ENCODE results near the gene FSD1L.
A peak's percentile ranks its signal among the peaks of the same experiment; 100 is the strongest.
"Not testable (repeated sequence)": the region's sequence is repeated elsewhere in the genome, so short reads cannot be mapped to it uniquely, and the experiment has no call there.

Gene FSD1L

GRCh38 chr9:105484226-105484625 is 36.4 kb downstream of the FSD1L start:
- no peak for DNase-seq (ENCODE audit: low spot score)

DNA sequence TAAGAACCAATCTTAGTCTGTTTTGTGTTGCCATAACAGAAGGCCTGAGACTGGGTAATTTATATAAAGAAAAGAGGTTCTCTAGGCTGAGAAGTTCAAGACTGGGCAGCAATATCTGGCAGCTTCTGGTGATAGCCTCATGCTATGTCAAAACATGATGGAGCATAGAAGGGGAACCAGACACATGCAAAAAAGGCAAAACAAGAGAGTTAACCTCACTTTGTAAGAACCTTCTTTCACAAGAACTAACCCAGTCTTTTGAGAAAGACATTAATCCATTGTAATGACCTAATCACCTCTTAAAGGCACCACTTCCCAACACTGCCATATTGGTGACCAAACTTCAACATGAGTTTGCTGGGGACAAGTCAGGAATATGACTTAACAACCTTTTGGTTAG is 37.3 kb downstream of the FSD1L start:
- DNase-seq (ENCODE audit: low spot score), result no peak

- no peak for DNase-seq (ENCODE audit: low spot score)
Measured at GRCh38 chr9:105496826-105497225, 49.0 kb downstream of the FSD1L start.

DNA sequence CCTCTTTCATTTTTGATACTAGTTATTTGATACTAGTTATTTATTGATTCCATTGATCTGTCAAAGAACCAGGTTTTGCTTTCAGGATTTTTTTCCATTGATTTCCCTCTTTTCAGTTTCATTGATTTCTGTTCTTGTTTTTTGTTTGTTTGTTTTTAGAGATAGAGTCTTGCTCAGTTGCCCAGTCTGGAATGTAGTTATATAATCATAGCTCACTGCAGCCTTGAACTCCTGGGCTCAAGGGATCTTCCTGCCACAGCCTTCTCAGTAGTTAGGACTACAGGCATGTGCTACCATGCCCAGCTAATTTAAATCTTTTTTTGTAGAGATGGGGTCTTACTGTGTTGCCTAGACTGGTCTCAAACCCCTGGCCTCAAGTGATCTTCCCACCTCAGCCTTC is 49.9 kb downstream of the FSD1L start:
- no peak for DNase-seq (ENCODE audit: low spot score)

DNA sequence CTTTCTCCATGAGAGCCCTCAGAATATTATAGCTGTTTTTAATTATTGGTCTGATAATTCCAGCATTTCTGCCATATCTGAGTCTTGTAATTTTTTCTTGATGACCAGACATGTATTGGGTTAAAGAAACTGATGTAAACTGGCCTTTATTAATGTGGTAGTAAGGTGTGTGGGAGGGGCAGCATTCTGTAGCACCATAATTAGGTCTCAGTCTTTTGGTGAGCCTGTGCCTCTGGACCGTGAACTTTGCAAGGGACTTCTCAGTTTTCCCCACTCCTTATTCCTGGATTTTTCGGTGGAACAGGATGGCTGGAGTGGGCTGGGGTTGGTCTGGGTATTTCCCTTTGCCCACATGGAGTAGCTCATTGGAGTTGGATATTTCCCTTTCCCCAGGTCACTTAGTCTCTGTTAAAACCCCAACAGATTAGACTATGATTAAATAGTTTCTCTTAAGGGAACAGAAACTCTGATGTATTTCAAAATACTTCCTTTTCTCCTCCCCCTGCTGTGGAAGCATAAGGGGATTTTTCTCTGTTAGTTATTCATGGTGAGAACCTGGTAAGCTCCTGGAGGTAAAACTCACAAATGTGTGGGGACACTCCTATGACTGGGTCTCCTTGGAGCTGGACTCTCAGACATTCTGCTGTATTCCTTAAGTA is 52.4 kb downstream of the FSD1L start:
- DNase-seq (ENCODE audit: low spot score), result no peak

DNA sequence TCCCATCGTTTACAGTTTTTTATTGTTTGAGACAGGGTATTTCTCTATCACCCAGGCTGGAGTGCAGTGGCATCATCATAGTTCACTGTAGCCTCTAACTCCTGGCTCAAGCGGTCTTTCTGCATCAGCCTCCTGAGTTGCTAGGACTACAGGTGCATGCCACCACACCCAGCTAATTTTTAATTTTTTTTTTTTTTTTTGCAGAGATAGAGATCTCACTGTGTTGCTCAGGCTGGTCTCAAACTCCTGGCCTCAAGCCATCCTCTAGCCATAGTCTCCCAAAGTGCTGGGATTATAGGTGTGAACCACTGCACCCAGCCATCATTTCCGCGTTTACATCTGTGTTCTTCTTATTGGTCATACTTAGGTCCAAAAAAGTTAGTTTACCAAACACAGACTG is 53.6 kb downstream of the FSD1L start:
- no peak for DNase-seq (ENCODE audit: low spot score)

DNA sequence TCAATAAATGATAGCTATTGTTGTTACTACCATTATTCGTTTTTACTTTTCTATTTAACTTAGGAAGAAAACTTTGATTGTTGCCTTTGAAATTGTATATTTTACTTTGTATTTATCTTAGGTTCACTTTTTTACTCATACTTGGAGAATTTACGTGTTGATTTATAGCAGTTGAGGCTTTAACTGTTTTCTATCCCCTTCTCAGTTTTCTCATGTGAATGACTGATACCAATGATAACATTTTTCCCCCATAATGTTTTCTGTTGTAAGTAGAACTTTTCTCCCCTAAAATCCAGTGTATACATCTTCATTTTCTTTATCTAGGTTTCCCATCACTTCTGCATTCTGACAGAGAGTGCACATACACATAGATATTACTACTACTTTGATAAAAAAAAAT is 54.4 kb downstream of the FSD1L start:
- DNase-seq (ENCODE audit: low spot score), result no peak

DNA sequence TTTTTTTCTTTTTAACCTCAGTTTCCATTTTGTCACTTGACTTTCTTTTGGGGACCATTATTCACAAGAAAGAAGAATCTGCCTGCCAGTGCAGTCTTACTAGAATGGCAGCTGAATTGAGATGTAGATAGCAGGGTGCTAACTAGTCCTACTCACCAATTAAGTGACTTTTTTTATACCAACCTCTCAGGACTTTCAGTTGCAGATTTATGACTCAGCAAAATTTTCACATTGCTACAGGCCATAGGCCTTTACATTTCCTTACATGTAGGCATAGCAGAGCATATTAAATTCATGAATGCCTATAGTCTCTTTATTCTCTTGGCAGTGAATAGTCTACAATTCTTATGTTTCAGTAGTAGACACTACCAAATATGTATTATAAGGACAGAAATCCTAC is 56.0 kb downstream of the FSD1L start:
- DNase-seq (ENCODE audit: low spot score), result no peak

DNA sequence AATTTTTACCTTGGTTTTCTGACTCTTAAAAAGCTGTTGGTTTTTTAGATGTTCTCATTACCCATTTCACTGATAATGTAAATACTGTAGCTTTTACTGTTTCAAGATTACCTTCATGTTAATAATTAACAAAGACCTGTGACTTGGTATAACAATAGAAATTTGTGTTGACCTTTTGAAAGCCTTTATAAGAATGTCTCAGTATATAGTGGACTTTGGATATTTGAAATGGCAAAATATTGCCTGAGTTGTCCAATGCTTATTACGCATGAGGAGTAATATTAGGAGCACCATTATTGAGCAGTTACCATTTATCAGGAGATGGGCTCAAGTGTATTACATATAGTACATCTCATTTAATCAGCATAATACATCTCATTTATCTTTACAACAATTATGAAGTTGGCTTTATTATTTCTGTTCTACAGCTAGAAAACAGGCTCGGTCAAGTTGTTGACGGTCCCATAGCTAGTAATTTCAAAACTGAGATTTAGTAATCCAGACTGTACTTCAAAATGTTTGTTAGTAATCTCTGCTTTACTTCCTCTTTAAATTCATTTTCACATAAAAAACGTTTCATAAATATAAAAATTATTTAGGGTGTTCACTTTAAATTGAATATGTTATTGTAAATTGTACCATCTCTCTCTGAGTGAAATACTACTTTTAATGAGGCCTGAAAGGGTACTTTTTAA is 59.4 kb downstream of the FSD1L start:
- DNase-seq (ENCODE audit: low spot score), result no peak

- DNase-seq (ENCODE audit: low spot score), result no peak
Measured at GRCh38 chr9:105508530-105508929, 60.7 kb downstream of the FSD1L start.

DNA sequence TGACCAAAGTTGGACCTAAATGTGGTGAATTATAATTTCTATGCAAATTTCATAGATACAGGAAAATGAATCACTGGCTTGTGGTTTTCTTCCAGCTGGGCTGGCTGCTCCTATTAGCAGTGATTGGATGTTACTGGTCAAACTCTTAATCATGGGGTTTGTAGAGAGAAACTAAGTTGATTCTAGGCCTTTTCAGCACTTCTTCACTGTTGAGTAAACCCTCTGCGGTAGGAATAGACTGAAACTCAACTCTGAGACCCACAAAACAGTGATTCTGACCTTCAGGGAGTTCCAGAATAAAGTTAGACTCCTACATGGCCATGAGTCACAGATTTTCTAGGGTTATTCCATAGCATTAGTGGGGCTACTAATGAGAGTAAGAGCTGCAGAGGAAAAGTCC is 62.2 kb downstream of the FSD1L start:
- no peak for DNase-seq (ENCODE audit: low spot score)

DNA sequence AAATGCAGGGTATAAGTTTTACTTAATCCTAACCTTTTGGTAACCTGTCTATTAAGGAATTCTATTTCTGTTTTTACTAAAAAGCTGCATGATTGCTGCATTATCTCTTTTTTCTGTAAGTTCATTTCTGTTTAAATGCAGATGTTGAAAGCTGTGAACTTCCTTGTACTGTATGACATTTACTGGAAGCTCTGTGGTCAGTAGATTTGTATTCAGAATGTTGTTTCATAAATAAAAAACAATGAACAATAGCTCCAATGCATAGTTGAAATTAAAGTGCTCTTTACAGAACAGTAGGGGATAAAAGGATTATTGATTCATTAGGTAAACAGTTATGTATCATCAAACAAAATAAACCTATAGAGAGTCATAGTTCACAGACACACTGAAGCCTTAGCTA is 63.6 kb downstream of the FSD1L start:
- no peak for DNase-seq (ENCODE audit: low spot score)

DNA sequence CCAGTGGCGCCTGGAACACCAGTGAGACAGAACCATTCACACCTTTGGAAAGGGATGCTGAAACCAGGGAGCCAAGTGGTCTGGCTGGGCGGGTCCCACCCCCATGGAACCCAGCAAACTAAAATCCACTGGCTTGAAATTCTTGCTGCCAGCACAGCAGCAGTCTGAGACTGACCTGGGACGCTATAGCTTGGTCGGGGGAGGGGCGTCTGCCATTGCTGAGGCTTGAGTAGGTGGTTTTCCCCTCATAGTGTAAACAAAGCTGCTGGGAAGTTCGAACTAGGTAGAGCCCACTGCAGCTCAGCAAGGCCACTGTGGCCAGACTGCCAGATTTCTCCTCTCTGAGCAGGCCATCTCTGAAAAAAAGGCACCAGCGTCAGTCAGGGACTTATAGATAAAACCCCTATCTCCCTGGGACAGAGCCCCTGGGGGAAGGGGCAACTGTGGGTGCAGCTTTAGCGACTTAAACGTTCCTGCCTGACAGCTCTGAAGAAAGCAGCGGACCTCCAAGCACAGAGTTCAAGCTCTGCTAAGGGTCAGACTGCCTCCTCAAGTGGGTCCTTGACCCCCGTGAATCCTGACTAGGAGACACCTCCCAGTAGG is 68.1 kb downstream of the FSD1L start:
- no peak for DNase-seq (ENCODE audit: low spot score)

DNA sequence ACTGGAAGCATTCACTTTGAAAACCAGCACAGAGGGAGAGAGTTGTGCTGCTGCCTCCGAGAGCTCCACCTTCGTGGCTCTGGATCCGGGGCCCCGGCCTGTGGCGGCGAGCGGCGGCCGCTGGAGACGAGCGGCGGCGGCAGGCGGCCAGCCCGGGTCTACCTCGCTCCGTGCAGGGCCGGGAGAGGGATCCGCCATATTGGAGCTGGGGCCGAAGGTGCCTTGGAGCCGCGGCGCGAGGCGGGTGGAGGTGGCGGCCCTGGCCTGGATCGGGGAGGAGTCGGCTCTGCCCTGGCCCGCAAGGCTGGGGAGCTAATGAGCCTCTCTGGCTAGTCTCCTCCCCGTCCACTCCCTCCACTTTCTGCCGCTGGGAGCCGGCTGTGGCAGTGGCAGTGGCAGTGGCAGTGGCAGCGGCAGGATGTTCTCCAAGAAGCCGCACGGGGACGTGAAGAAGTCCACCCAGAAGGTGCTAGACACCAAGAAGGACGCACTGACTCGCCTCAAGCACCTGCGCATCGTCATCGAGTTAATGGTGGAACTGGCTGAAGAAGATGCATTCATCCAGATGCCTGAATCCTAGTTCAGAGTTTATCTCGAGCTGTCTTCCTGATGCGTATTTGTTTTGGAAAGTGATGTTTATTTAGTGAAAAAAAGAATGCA is 72.0 kb downstream of the FSD1L start:
- DNase-seq (ENCODE audit: low spot score), result peak; percentile 48

- DNase-seq (ENCODE audit: low spot score), result not testable (repeated sequence)
Measured at GRCh38 chr9:105520992-105521391, 73.2 kb downstream of the FSD1L start.

GRCh38 chr9:105522618-105523385 is 75.0 kb downstream of the FSD1L start:
- not testable (repeated sequence) for DNase-seq (ENCODE audit: low spot score)

DNA sequence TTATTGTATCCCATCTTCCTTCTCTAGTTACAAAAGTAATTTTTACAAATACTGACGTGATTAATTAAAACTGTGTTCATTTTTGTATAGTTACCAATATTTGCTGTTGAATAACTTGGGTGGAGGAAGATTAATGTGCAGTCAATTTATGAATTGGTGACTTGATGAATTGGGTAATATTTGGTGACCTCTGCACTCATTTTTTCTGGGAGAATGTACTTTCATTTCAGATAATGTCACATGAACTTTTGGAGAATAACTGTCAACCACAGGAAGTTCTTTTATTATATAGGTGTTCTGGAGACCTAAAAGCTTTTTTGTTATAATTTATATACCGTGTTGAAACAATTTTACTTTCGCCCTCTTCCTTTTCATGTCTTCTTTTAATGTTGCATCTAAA is 83.7 kb downstream of the FSD1L start:
- no peak for DNase-seq (ENCODE audit: low spot score)

- DNase-seq (ENCODE audit: low spot score), result no peak
Measured at GRCh38 chr9:105535920-105536668, 88.3 kb downstream of the FSD1L start.

DNA sequence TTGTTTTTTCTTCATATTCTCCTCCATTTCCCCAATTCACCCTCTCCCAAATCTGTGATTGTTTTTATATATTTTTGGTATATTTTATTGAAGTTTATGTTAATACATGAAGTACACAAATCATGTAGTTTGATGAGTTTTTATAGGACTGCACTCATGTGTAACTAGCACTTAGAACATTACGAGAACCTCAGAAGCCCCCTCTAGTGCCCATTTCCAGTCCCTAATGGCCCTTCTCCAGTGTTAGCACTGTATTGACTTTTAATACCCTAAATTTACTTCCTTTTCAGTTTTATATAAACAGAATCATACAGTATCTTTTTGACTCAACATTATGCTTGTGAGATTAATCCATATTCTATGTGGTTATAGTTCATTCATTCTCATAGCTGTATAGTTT is 91.6 kb downstream of the FSD1L start:
- DNase-seq (ENCODE audit: low spot score), result no peak

DNA sequence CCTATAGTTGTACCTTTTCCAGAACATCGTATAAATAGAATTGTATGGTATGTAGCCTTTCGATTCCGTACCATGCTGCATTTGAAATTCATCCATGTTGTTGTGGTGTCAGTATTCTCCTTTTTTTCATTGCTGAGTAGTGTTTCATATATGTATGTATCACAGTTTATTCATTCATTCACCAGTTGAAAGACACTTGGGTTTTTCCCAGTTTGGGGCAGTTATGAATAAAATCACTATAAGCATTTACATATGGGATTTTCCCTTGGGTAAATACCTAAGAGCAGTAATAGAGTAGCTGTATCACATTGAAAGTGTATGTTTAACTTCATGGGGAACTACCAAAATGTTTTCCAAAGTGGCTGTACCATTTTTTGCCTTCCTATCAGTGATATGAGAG is 94.0 kb downstream of the FSD1L start:
- no peak for DNase-seq (ENCODE audit: low spot score)

- DNase-seq (ENCODE audit: low spot score), result no peak
Measured at GRCh38 chr9:105554042-105554441, 106.2 kb downstream of the FSD1L start.

All from ecto neural progenitor cell (in vitro differentiated cells).